B cell (primary cell): ENCODE results near the gene OR6B3. TPM values are rescaled to one million over a fixed set of nuclear protein-coding genes. Genes with fewer than 3 reads are reported as not detected.

Experiments used
- ATAC-seq: fragments of 200-7000 bp; cut with Tn5 transposase; one replicate; pipeline ENCODE4 v1.10.0; 2021; ENCODE audit warnings: low read depth, mild to moderate bottlenecking, moderate number of reproducible peaks, moderate library complexity
- CTCF ChIA-PET: fragments of 350-600 bp; sonication (Branson Sonifier 250); formaldehyde crosslinking; loops from one replicate; lab custom pipeline; 2021; ENCODE audit warnings: antibody characterized with exemption, inconsistent platforms; lab: Charles Lee
- POLR2A ChIA-PET: fragments of 350-600 bp; sonication (Branson Sonifier 250); formaldehyde crosslinking; loops from one replicate; lab custom pipeline; 2021; ENCODE audit warnings: antibody characterized with exemption; lab: Charles Lee
- DNase-seq: peaks from one replicate; pipeline ENCODE4 v3.0.0; 2013
- H2AFZ ChIP-seq: 2 replicates; pipeline ENCODE4 v1.6.1; 2012; ENCODE audit warnings: mild to moderate bottlenecking, low read depth, low read length; ENCODE audit not compliant: insufficient read depth, poor library complexity, severe bottlenecking
- H3K27ac ChIP-seq, 2 donors: 1 replicate in 1 of 2; 2 replicates in 1 of 2; pipeline ENCODE4 v1.5.1; 2012 to 2013; ENCODE audit warnings: low read length in 2 of 2, mild to moderate bottlenecking in 2 of 2, moderate library complexity in 1 of 2
- H3K27me3 ChIP-seq, 4 experiments: fragments of 200-600 bp in 1 of 4; sonication (generic) in 1 of 4; replicated peaks in 1 of 4; 1 replicate in 2 of 4; 2 replicates in 2 of 4; pipeline versions ENCODE4 v1.6.1 to v1.7.0; 2013 to 2016; ENCODE audit warnings: low read length in 3 of 4, mild to moderate bottlenecking in 2 of 4, mixed read lengths in 1 of 4, moderate library complexity in 1 of 4; ENCODE audit not compliant: insufficient read depth in 4 of 4, control insufficient read depth in 3 of 4; ENCODE audit errors: control extremely low read depth in 1 of 4
- H3K36me3 ChIP-seq, 2 experiments: replicated peaks in 1 of 2; 1 replicate in 1 of 2; 2 replicates in 1 of 2; pipeline versions ENCODE4 v1.6.1 to v1.7.1; 2013; ENCODE audit warnings: low read length in 1 of 2; ENCODE audit not compliant: insufficient read depth in 2 of 2, control insufficient read depth in 1 of 2; ENCODE audit errors: control extremely low read depth in 1 of 2, extremely low read depth in 1 of 2
- H3K4me1 ChIP-seq, 2 donors: fragments of 200-600 bp in 1 of 2; sonication (generic) in 1 of 2; 1 replicate in 1 of 2; 2 replicates in 1 of 2; pipeline versions ENCODE4 v1.5.1 to v1.6.1; 2013 to 2017; ENCODE audit warnings: low read length in 2 of 2; ENCODE audit not compliant: control insufficient read depth in 2 of 2, insufficient read depth in 2 of 2
- H3K4me2 ChIP-seq: replicated peaks from 2 replicates; pipeline ENCODE3; 2012; ENCODE audit warnings: mild to moderate bottlenecking, low read depth, low read length; ENCODE audit not compliant: poor library complexity, severe bottlenecking
- H3K4me3 ChIP-seq, 5 experiments: fragments of 200-600 bp in 1 of 5; sonication (generic) in 1 of 5; 1 replicate in 3 of 5; 2 replicates in 2 of 5; pipeline versions ENCODE4 v1.5.1 to v1.7.0; 2011 to 2016; ENCODE audit warnings: low read length in 4 of 5, mild to moderate bottlenecking in 4 of 5, low read depth in 2 of 5, control low read depth in 1 of 5, moderate library complexity in 1 of 5; ENCODE audit not compliant: insufficient read depth in 1 of 5; ENCODE audit errors: control extremely low read depth in 1 of 5, extremely low read depth in 1 of 5
- H3K79me2 ChIP-seq: fragments of 200-600 bp; sonication (generic); one replicate; pipeline ENCODE4 v1.6.0; 2016; ENCODE audit warnings: low read length; ENCODE audit not compliant: control insufficient read depth, insufficient read depth
- H3K9ac ChIP-seq: fragments of 200-600 bp; sonication (generic); 2 replicates; pipeline ENCODE4 v1.6.1; 2017; ENCODE audit warnings: mild to moderate bottlenecking, low read length, moderate library complexity
- H3K9me3 ChIP-seq, 3 donors: one replicate each; pipeline versions ENCODE4 v1.6.1 to v1.7.1; 2013; ENCODE audit warnings: low read length in 2 of 3; ENCODE audit not compliant: control insufficient read depth in 2 of 3, insufficient read depth in 1 of 3; ENCODE audit errors: control extremely low read depth in 1 of 3
- H4K20me1 ChIP-seq: 2 replicates; pipeline ENCODE4 v1.6.0; 2012; ENCODE audit warnings: mild to moderate bottlenecking, low read length; ENCODE audit not compliant: insufficient read depth, control insufficient read depth, poor library complexity, severe bottlenecking
- H3K27ac Mint-ChIP-seq: one replicate; pipeline ENCODE4 v1.8.0; 2021; ENCODE audit warnings: mixed read lengths
- H3K27me3 Mint-ChIP-seq: one replicate; pipeline ENCODE4 v1.8.0; 2021; ENCODE audit warnings: mixed read lengths
- H3K4me1 Mint-ChIP-seq: one replicate; pipeline ENCODE4 v1.8.0; 2021; ENCODE audit warnings: mixed read lengths
- H3K4me3 Mint-ChIP-seq: one replicate; pipeline ENCODE4 v1.8.0; 2021; ENCODE audit warnings: mixed read lengths
- H3K9me3 Mint-ChIP-seq: one replicate; pipeline ENCODE4 v1.8.0; 2022; ENCODE audit warnings: mixed read lengths; ENCODE audit not compliant: insufficient read depth
- CTCF ChIP-seq: fragments of 200-600 bp; IDR thresholded peaks from one replicate; pipeline ENCODE4 v1.8.0; 2022; ENCODE audit warnings: antibody characterized with exemption, mild to moderate bottlenecking
- EZH2 ChIP-seq: IDR thresholded peaks from 2 replicates; pipeline ENCODE4 v1.6.1; 2012; ENCODE audit warnings: borderline replicate concordance, low read depth, mild to moderate bottlenecking, moderate library complexity, low read length; ENCODE audit not compliant: insufficient read depth, poor library complexity, severe bottlenecking
- WGBS: methylation state at CpG from one replicate; pipeline ENCODE4 v1.1.5; 2013; ENCODE audit warnings: missing lambda C conversion rate; ENCODE audit not compliant: insufficient coverage; 5-methylcytosine and 5-hydroxymethylcytosine counted together
- intact Hi-C: fragments of 100-400 bp; cut with micrococcal nuclease; formaldehyde crosslinking; loops from one replicate; pipeline ENCODE4 v1.10.0; 2022
- polyA plus RNA-seq: library from polyadenylated mRNA; depleted of rRNA; stranded (reverse); fragments of >200 nt; gene quantifications from 2 replicates; pipeline ENCODE4 v1.2.3, GENCODE V29; 2012
- total RNA-seq, 2 donors: library from RNA; stranded (reverse); fragments of 120-200 nt in 1 of 2; gene quantifications; 1 replicate in 1 of 2; 2 replicates in 1 of 2; pipeline versions ENCODE4 v1.2.3 to v1.2.4, GENCODE V29; 2013 to 2022

OR6B3 gene
- total and polyA plus RNA-seq, 2 donors (not counting 1 experiment from before 2014, with no cell fraction given) = not detected

- TF ChIP-seq CTCF (no peak), EZH2 (no peak)
Observed at GRCh38 chr2:240041363-240041762, 12.0 kb downstream of the OR6B3 start.

GRCh38 chr2:240037358-240037757 is 16.0 kb downstream of the OR6B3 start:
- Histone ChIP-seq H3K36me3 (no peaks in the 10 kb centered on the region), H3K4me2 (no peak overlapping the region), H3K9ac (no peak overlapping the region), H2AFZ (no peak overlapping the region), H3K9me3 (no peaks in the 10 kb centered on the region), H3K27me3 (peaks cover 0 to 17% (median 8%) of the 10 kb centered on the region in 4 experiments), H3K27ac (no peak overlapping the region), H3K79me2 (no peaks in the 10 kb centered on the region), H3K4me1 (no peaks in the 10 kb centered on the region), H4K20me1 (no peaks in the 10 kb centered on the region), H3K4me3 (no peak overlapping the region)
- H3K4me3 Mint-ChIP-seq = no peak overlapping the region
- no peaks in the 10 kb centered on the region for H3K4me1 Mint-ChIP-seq
- no peaks in the 10 kb centered on the region for H3K9me3 Mint-ChIP-seq
- TF ChIP-seq EZH2 (no peak), CTCF (no peak)
- ChIA-PET CTCF (no interaction called here), POLR2A (no interaction called here)
- no peak for DNase-seq
- no peak overlapping the region for H3K27ac Mint-ChIP-seq
- H3K27me3 Mint-ChIP-seq = peaks cover 26% of the 10 kb centered on the region
- intact Hi-C loops = no loop called here
- ATAC-seq = no peak

More at GRCh38 chr2:240041363-240041762, 12.0 kb downstream of the OR6B3 start:
- ATAC-seq (no peak), DNase-seq (no peak)
- intact Hi-C loops = no loop called here
- Histone ChIP-seq H2AFZ (no peak overlapping the region), H3K9me3 (no peaks in the 10 kb centered on the region), H3K4me3 (no peak overlapping the region), H4K20me1 (no peaks in the 10 kb centered on the region), H3K9ac (no peak overlapping the region), H3K4me1 (no peaks in the 10 kb centered on the region), H3K27me3 (peaks cover 0 to 17% (median 6%) of the 10 kb centered on the region in 4 experiments), H3K27ac (no peak overlapping the region), H3K36me3 (no peaks in the 10 kb centered on the region), H3K79me2 (no peaks in the 10 kb centered on the region), H3K4me2 (no peak overlapping the region)
- Mint-ChIP-seq H3K9me3 (no peaks in the 10 kb centered on the region), H3K27ac (no peak overlapping the region), H3K27me3 (peaks cover 30% of the 10 kb centered on the region), H3K4me1 (no peaks in the 10 kb centered on the region), H3K4me3 (no peak overlapping the region)
- 89% methylated on average over 5 of the region's 6 CpGs for WGBS
- ChIA-PET CTCF (no interaction called here), POLR2A (no interaction called here)
